K562 (cell line): Measurements from ENCODE around the gene MAP3K20. TPM values are rescaled to one million over a fixed set of nuclear protein-coding genes. Genes with fewer than 3 reads are reported as not detected.

Experiments
- ETS2 ChIP-seq: IDR thresholded peaks from 2 replicates; pipeline ENCODE4 v1.6.1; 2016; ENCODE audit warnings: borderline replicate concordance, missing genetic modification characterization, mild to moderate bottlenecking, moderate library complexity, missing compliant biosample characterization; ENCODE audit not compliant: poor library complexity, severe bottlenecking
- HDAC3 ChIP-seq: fragments of 450-650 bp; IDR thresholded peaks from 2 replicates; pipeline ENCODE4 v1.6.1; 2018; ENCODE audit warnings: borderline replicate concordance, mild to moderate bottlenecking, moderate library complexity; ENCODE audit not compliant: partially characterized antibody
- JUND ChIP-seq, 2 experiments: IDR thresholded peaks; 2 replicates in 1 of 2; 3 replicates in 1 of 2; pipeline ENCODE4 v1.6.1; 2011; ENCODE audit warnings: borderline replicate concordance in 2 of 2, low read depth in 2 of 2, low read length in 2 of 2, improper control_type of control experiment in 1 of 2, missing biosample characterization in 1 of 2, missing genetic modification characterization in 1 of 2, missing genetic modification reagents in 1 of 2
- KAT8 ChIP-seq: fragments of 450-650 bp; IDR thresholded peaks from 2 replicates; pipeline ENCODE4 v1.6.1; 2016; ENCODE audit warnings: low read depth, mild to moderate bottlenecking
- NELFE ChIP-seq: IDR thresholded peaks from 2 replicates; pipeline ENCODE4 v1.6.1; 2011; ENCODE audit warnings: mild to moderate bottlenecking; ENCODE audit not compliant: insufficient read depth, insufficient read length
- RUNX1 ChIP-seq: sonication (generic); IDR thresholded peaks from 2 replicates; pipeline ENCODE4 v1.6.1; 2016; ENCODE audit warnings: antibody characterized with exemption, low read depth
- ZBTB49 ChIP-seq: sonication (generic); formaldehyde crosslinking; IDR thresholded peaks from 2 replicates; pipeline ENCODE4 v1.8.0; 2022; ENCODE audit warnings: missing genetic modification reagents, mild to moderate bottlenecking, borderline replicate concordance
- ZNF280A ChIP-seq: fragments of 450-650 bp; IDR thresholded peaks from 2 replicates; pipeline ENCODE4 v1.6.1; 2018; ENCODE audit warnings: mild to moderate bottlenecking, low read depth; ENCODE audit not compliant: partially characterized antibody
- ZNF766 ChIP-seq: fragments of 200-800 bp; sonication (Bioruptor generic); conservative IDR thresholded peaks from 2 replicates; pipeline ENCODE4 v1.6.1; 2016; ENCODE audit warnings: missing genetic modification characterization, missing compliant biosample characterization
- polyA plus RNA-seq, 8 experiments: library from polyadenylated mRNA; depleted of rRNA in 4 of 8; stranded (reverse) in 5 of 8; unstranded in 3 of 8; fragments of >200 nt; fragmentation: Nextera tagmentation in 2 of 8; fragmentation: Illumina TruSeq in 1 of 8; extraction: Ambion mirVana in 2 of 8; extraction: Trizol in 1 of 8; gene quantifications; 2 replicates each; pipeline versions ENCODE4 v1.2.1 to v1.2.3, GENCODE V29; 2011 to 2014; ENCODE audit warnings: inconsistent platforms in 1 of 8, missing spikeins in 1 of 8
- total RNA-seq, 7 experiments: library from RNA; depleted of rRNA in 6 of 7; stranded (reverse); fragments of >200 nt in 6 of 7; fragmentation: Illumina TruSeq in 2 of 7; extraction: Trizol in 2 of 7; gene quantifications; 2 replicates each; pipeline versions ENCODE4 v1.2.1 to v1.2.3, GENCODE V29; 2011 to 2021; ENCODE audit warnings: low replicate concordance in 1 of 7
- TF ChIP-seq, protein P1 (sequence below), 2 experiments: fragments of 450-650 bp; formaldehyde crosslinking in 1 of 2; IDR thresholded peaks; 2 replicates each; pipeline versions ENCODE4 v1.4.0 to v1.6.1; 2014 to 2020; ENCODE audit warnings: mild to moderate bottlenecking in 2 of 2, borderline replicate concordance in 1 of 2, low read depth in 1 of 2

The MAP3K20 gene
- total and polyA plus RNA-seq, 9 of the 15 experiments (the other 6 are each of a cell fraction or from before 2014, with no cell fraction given) = 9.8 to 34.2 (median 27.3) TPM

DNA sequence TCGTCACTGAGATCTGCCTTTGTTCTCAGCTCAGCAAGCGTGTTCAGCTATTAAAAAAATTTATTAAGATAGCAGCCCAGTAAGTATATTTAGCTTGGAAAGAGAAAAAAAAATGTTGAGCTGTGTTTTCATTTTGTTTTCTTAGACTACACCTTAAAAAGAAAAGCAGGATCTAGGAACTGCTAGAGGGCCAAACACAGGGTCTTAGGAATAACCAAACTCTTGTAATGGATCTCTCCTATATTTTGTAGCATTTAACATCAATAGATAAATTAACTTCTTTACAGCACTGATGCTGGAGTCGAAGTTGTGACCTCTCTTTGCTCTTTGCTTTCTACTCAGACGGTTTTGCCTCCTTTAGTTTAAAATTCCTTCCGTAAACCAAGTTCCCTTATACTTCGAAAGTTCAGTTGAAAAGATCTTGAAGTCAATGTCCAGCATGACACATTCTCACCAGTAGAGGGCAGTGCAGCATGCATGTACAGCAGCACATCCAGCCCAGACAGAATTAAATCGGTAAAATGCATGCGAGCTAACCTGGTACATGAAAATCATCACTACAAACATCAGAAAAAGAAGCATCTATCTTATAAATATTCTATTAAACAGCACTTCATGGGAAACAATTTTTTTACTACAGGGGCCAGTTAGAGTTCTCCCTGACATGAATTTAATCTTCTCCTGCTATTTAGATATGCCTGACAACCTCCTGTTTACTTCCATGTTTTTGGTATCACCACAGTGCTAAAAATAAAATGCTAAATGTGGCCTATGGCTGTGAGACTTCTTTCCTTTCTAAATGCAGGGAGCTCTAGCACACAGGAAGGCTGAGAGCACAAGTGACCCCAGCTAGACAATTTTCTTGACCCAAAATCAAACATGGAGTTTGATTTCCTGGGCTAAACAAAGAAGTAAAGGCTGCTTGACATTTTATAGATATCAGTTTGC, 48.2 kb upstream of the MAP3K20 start (continued):
- TF ChIP-seq, protein P1, sequence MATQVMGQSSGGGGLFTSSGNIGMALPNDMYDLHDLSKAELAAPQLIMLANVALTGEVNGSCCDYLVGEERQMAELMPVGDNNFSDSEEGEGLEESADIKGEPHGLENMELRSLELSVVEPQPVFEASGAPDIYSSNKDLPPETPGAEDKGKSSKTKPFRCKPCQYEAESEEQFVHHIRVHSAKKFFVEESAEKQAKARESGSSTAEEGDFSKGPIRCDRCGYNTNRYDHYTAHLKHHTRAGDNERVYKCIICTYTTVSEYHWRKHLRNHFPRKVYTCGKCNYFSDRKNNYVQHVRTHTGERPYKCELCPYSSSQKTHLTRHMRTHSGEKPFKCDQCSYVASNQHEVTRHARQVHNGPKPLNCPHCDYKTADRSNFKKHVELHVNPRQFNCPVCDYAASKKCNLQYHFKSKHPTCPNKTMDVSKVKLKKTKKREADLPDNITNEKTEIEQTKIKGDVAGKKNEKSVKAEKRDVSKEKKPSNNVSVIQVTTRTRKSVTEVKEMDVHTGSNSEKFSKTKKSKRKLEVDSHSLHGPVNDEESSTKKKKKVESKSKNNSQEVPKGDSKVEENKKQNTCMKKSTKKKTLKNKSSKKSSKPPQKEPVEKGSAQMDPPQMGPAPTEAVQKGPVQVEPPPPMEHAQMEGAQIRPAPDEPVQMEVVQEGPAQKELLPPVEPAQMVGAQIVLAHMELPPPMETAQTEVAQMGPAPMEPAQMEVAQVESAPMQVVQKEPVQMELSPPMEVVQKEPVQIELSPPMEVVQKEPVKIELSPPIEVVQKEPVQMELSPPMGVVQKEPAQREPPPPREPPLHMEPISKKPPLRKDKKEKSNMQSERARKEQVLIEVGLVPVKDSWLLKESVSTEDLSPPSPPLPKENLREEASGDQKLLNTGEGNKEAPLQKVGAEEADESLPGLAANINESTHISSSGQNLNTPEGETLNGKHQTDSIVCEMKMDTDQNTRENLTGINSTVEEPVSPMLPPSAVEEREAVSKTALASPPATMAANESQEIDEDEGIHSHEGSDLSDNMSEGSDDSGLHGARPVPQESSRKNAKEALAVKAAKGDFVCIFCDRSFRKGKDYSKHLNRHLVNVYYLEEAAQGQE (IDR thresholded peaks at IDR 0.05; ENCODE audit: borderline replicate concordance) = peak; percentile 89; the same call in 1 of the 2 replicates
- TF ChIP-seq, protein P1 (CRISPR knock-in tag; IDR thresholded peaks at IDR 0.05; ENCODE audit: low read depth) = no peak
- TF ChIP-seq NELFE (no peak), ZBTB49 (no peak), JUND (IDR thresholded peaks at IDR 0.05; ENCODE audit: borderline replicate concordance, low read depth, low read length) (peak; percentile 58; the same call in 1 of the 2 replicates), JUND (tag; IDR thresholded peaks at IDR 0.05; ENCODE audit: borderline replicate concordance, low read depth, low read length) (peak; percentile 18; the same call in 1 of the 3 replicates), HDAC3 (no peak), RUNX1 (no peak), KAT8 (no peak), ZNF280A (no peak), ETS2 (tag) (no peak), ZNF766 (CRISPR knock-in tag) (no peak)
